HEK293T (cell line): Measurements from ENCODE around the gene GRID1.

Experiments
- CTCF ChIA-PET: fragments of 350-600 bp; formaldehyde crosslinking; extraction: SDS; loops from one replicate; lab custom pipeline; 2021; ENCODE audit warnings: antibody characterized with exemption, inconsistent platforms; lab: Yijun Ruan, JAX
- POLR2A ChIA-PET: fragments of 350-600 bp; formaldehyde crosslinking; extraction: SDS; loops from one replicate; lab custom pipeline; 2020; ENCODE audit warnings: antibody characterized with exemption, inconsistent platforms; lab: Yijun Ruan, JAX
- DNase-seq: peaks from one replicate; pipeline ENCODE4 v3.0.0; 2012; ENCODE audit warnings: mixed read lengths; ENCODE audit errors: extremely low spot score
- ARNT ChIP-seq: fragments of 450-650 bp; IDR thresholded peaks from 2 replicates; pipeline ENCODE4 v1.6.1; 2017; ENCODE audit warnings: mild to moderate bottlenecking
- BHLHE40 ChIP-seq: fragments of 450-650 bp; IDR thresholded peaks from 2 replicates; pipeline ENCODE4 v1.6.1; 2016; ENCODE audit warnings: mild to moderate bottlenecking, moderate library complexity, borderline replicate concordance
- CTBP1 ChIP-seq: fragments of 450-650 bp; IDR thresholded peaks from 2 replicates; pipeline ENCODE4 v1.6.1; 2016; ENCODE audit warnings: borderline replicate concordance
- ELF4 ChIP-seq: fragments of 450-650 bp; IDR thresholded peaks from 2 replicates; pipeline ENCODE4 v1.6.1; 2017; ENCODE audit warnings: antibody characterized with exemption
- FOXA1 ChIP-seq: fragments of 450-650 bp; IDR thresholded peaks from 2 replicates; pipeline ENCODE4 v1.6.1; 2016; ENCODE audit warnings: mild to moderate bottlenecking
- FOXK2 ChIP-seq: fragments of 450-650 bp; IDR thresholded peaks from 2 replicates; pipeline ENCODE4 v1.6.1; 2016; ENCODE audit warnings: mild to moderate bottlenecking
- FOXM1 ChIP-seq: fragments of 450-650 bp; IDR thresholded peaks from 2 replicates; pipeline ENCODE4 v1.6.1; 2017; ENCODE audit warnings: mild to moderate bottlenecking, borderline replicate concordance
- HDGF ChIP-seq: fragments of 450-650 bp; IDR thresholded peaks from 2 replicates; pipeline ENCODE4 v1.6.1; 2017; ENCODE audit warnings: antibody characterized with exemption, borderline replicate concordance
- L3MBTL2 ChIP-seq: fragments of 450-650 bp; conservative IDR thresholded peaks from 2 replicates; pipeline ENCODE4 v1.6.1; 2016; ENCODE audit warnings: mild to moderate bottlenecking
- LEF1 ChIP-seq: fragments of 450-650 bp; IDR thresholded peaks from 2 replicates; pipeline ENCODE4 v1.6.1; 2017; ENCODE audit warnings: mild to moderate bottlenecking, borderline replicate concordance
- NFRKB ChIP-seq: fragments of 450-650 bp; IDR thresholded peaks from 2 replicates; pipeline ENCODE4 v1.6.1; 2016; ENCODE audit warnings: mild to moderate bottlenecking, moderate library complexity
- PKNOX1 ChIP-seq: fragments of 450-650 bp; IDR thresholded peaks from 2 replicates; pipeline ENCODE4 v1.6.1; 2016
- SP1 ChIP-seq: fragments of 450-650 bp; IDR thresholded peaks from 2 replicates; pipeline ENCODE4 v1.6.1; 2017
- SUZ12 ChIP-seq: fragments of 450-650 bp; IDR thresholded peaks from 2 replicates; pipeline ENCODE4 v1.6.1; 2016; ENCODE audit warnings: mild to moderate bottlenecking
- TARDBP ChIP-seq: fragments of 450-650 bp; IDR thresholded peaks from 2 replicates; pipeline ENCODE4 v1.6.1; 2016
- ZNF384 ChIP-seq: fragments of 450-650 bp; IDR thresholded peaks from 2 replicates; pipeline ENCODE4 v1.6.1; 2016

GRID1 gene

GRCh38 chr10:86349474-86349873 is 17.1 kb downstream of the GRID1 start:
- TF ChIP-seq BHLHE40 (no peak), HDGF (no peak), CTBP1 (no peak), ARNT (no peak), LEF1 (no peak), FOXM1 (no peak), TARDBP (no peak), FOXA1 (no peak), L3MBTL2 (no peak), ZNF384 (no peak), PKNOX1 (no peak)
- peak; percentile 68 for DNase-seq
- POLR2A ChIA-PET, result no interaction called here
- CTCF ChIA-PET, result interaction anchor here (0.5 to 1.6 kb wide), 11 partner anchors 9 to 474 kb away, joined by 3 to 8 read pairs (median 3); no protein-coding TSS in a partner anchor

GRCh38 chr10:86348321-86349210 is 18.0 kb downstream of the GRID1 start:
- CTCF ChIA-PET, result interaction anchor here (0.5 to 1.6 kb wide), 9 partner anchors 10 to 473 kb away, joined by 3 to 8 read pairs (median 3); no protein-coding TSS in a partner anchor
- DNase-seq, result no peak
- TF ChIP-seq FOXK2 (no peak), ARNT (no peak), CTBP1 (no peak), SP1 (no peak), TARDBP (no peak), FOXA1 (no peak)
- POLR2A ChIA-PET, result no interaction called here

GRCh38 chr10:86347856-86348255 is 18.7 kb downstream of the GRID1 start:
- TF ChIP-seq SUZ12 (no peak), NFRKB (no peak), PKNOX1 (no peak), TARDBP (no peak), SP1 (no peak), FOXK2 (no peak), L3MBTL2 (no peak), FOXM1 (no peak), ARNT (no peak), BHLHE40 (no peak), ELF4 (no peak), CTBP1 (no peak), ZNF384 (no peak), LEF1 (no peak), FOXA1 (no peak)
- ChIA-PET CTCF (no interaction called here), POLR2A (no interaction called here)
- DNase-seq, result no peak

- ChIA-PET POLR2A (no interaction called here), CTCF (interaction anchor here (0.5 to 0.6 kb wide), 2 partner anchors 16 to 95 kb away, joined by 3 read pairs; no protein-coding TSS in a partner anchor)
- no peak for TF ChIP-seq ARNT
- no peak for TF ChIP-seq NFRKB
- no peak for TF ChIP-seq HDGF
- TF ChIP-seq FOXA1, result no peak
- TF ChIP-seq LEF1, result no peak
- TF ChIP-seq PKNOX1, result no peak
- no peak for TF ChIP-seq SP1
- no peak for TF ChIP-seq CTBP1
- no peak for TF ChIP-seq BHLHE40
- no peak for TF ChIP-seq SUZ12
- TF ChIP-seq ELF4, result no peak
- no peak for TF ChIP-seq L3MBTL2
- no peak for TF ChIP-seq FOXK2
- TF ChIP-seq FOXM1, result no peak
- TF ChIP-seq ZNF384, result no peak
- no peak for TF ChIP-seq TARDBP
- no peak for DNase-seq
These were observed 19.6 kb downstream of the GRID1 start for GRCh38 chr10:86346799-86347665.

- POLR2A ChIA-PET, result no interaction called here
- TF ChIP-seq ZNF384 (no peak), FOXK2 (no peak), FOXM1 (no peak), LEF1 (no peak), HDGF (no peak), CTBP1 (no peak), ARNT (no peak), ELF4 (no peak), BHLHE40 (no peak), SUZ12 (no peak), PKNOX1 (no peak), NFRKB (no peak), L3MBTL2 (no peak), TARDBP (no peak), FOXA1 (no peak)
- DNase-seq, result no peak
- CTCF ChIA-PET, result interaction anchor here (0.5 to 0.6 kb wide), 2 partner anchors 17 to 95 kb away, joined by 3 read pairs; no protein-coding TSS in a partner anchor
These were observed 20.5 kb downstream of the GRID1 start for GRCh38 chr10:86345859-86346798.
